GM18858 (cell line): Measurements from ENCODE around the gene BCAS1.
A peak's percentile ranks its signal among the peaks of the same experiment; 100 is the strongest.

Source experiments
- ATAC-seq: cut with Tn5 transposase; IDR thresholded peaks from one replicate; pipeline ENCODE4 v1.9.1; 2021; ENCODE audit not compliant: unreplicated experiment

The BCAS1 gene

GRCh38 chr20:53914781-53915445, 155.5 kb downstream of the BCAS1 start:
- no peak for ATAC-seq

DNA sequence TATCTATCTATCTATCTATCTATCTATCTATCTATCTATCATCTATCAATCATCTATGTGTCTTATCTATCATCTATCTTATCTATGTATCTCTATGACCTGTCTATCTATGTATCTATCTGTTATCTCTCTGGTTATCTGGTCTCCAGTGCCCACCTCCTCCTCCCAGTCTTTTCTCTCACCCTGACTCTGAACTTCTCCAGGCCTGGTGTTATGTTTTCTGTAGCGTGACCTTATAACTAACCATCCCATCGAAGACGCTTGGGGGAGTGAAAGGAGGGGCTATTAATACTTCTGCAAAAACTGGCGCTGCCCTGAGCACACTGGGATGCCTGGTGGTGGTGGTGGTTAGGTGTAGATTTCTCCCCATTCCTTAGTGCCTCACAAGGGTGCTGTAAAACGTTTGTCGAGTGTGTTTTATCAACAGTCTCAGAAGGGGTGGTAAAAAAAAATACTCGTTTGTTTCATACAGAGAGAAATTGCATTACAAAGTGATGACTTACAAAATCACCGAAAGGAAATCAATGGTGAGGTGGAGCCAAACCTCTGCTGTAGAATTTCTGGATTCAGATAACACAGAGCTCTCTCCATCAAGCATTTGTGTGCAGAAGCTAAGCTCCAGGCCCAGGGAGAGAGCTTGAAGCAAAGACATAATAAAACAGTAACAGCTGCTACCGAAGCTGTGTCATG, 156.2 kb downstream of the BCAS1 start:
- no peak for ATAC-seq

DNA sequence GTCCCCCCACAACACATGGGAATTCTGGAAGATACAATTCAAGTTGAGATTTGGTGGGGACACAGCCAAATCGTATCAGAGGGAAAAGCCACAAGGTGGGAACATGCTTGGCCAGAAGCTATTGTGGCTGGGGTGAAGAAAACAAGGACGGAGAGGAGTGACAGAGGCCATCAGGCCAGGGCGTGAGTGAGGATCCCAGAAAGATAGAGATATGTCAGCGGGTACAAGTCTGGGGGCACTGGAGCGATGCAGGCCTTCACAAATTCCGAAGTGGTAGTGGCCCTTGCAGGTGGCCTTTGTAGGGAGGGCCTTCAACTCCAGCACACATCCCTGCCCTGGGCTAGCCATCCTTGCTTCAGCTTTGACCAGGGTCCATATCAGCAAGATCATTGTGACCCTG, 159.1 kb downstream of the BCAS1 start:
- ATAC-seq: no peak

GRCh38 chr20:53910351-53911002, 159.9 kb downstream of the BCAS1 start:
- no peak for ATAC-seq

DNA sequence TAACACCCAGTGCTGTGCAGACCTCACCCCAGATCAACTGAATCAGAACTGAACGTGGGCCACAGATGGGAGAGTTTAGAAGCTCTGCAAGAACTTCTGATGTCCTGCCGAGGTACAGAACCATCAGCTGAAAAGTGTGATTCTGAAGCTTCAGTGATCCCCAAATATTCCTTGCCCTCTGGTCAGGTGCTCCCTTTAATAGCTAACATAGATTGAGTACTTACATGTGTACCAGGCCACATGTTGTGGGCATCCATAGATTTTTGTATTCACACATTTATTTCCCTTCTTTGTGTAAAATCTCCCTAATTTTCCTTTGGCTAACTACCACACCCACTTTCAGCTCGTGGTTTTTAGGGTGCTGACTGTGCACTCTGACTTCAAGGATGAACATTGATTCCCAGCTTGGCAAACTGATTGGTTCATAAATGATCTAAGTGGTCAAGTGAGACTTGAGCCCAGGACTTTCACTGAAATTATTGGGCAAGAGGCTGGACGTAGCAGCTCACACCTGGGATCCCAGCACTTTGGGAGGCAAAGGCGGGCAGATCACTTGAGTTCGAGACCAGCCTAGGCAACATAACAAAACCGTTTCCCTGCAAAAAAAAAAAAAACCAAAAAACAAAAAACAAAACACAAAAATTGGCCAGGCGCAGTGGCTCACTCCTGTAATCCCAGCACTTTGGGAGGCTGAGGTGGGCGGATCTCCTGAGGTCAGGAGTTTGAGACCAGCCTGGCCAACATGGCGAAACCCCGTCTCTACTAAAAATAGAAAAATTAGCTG, 162.2 kb downstream of the BCAS1 start:
- no peak for ATAC-seq

DNA sequence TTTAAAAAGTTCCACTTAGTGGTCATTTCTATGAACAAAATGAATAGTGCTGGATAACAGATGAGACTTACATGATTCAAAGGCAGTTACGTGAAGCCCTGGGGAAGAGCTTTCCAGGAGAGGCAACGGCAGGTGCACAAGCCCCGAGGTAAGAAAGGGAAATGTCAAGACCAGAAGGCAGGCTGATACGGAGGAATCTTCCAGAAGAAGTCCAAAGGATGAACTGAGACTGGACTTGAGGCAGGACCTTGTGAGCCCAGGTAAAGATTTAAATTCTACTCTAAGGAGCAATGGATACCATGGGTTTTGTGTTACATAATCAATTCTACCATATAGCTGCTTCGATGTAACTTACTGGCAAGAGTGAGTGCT, 164.6 kb downstream of the BCAS1 start:
- ATAC-seq: no peak

- ATAC-seq: no peak
Observed at GRCh38 chr20:53905019-53905819, 165.2 kb downstream of the BCAS1 start.

- ATAC-seq: no peak
Observed at GRCh38 chr20:53904261-53904660, 166.1 kb downstream of the BCAS1 start.

DNA sequence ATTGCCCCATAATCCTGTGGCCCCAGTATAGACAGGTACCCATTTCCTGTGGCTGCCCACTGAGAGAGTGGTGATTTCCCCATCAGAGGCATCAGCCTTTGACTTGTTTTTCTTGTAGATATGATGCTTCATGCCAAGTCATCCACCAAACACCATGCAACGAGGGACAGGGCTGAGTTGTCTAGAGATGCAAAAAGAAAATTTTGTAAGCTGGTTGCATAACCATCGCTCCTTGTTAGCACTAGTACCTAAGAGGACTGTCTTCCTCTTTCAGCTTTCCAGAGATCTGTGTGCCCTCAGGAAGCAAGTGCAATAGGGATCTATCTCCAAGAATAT, 166.8 kb downstream of the BCAS1 start:
- ATAC-seq: no peak

GRCh38 chr20:53902968-53903651, 167.3 kb downstream of the BCAS1 start:
- ATAC-seq: no peak

GRCh38 chr20:53901497-53902096, 168.8 kb downstream of the BCAS1 start:
- no peak for ATAC-seq

- ATAC-seq: no peak
Observed at GRCh38 chr20:53901064-53901463, 169.3 kb downstream of the BCAS1 start.

DNA sequence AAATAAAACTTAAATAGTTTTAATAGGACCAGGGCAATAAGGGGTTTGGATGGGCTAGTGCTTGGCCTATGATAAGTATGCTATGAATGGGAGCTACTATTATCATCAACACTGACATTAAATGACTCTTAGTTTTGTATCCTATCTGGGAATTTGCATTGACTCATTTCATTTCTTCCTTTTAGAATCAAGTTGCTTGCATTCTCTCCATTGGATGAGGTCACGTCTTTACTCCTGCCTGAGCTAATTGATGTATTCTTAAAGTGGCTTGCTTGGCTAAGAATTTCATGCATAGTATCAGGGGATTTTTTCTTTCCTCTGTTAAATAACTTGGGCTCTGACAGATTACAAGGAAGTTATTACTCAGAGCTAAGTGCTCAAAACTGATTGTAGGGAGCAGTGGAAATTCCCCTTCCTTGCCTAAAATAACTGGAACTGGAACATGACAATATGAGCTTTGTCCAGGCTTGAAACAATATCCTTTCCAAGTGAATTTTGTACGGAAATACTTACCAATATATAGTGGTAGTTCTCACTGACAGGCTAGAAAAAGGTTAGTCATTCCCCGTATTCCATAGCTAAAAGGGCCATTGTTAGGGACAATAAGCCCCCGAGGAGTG, 169.9 kb downstream of the BCAS1 start:
- peak; percentile 31 for ATAC-seq

GRCh38 chr20:53899351-53900167, 170.8 kb downstream of the BCAS1 start:
- ATAC-seq: peak; percentile 77

DNA sequence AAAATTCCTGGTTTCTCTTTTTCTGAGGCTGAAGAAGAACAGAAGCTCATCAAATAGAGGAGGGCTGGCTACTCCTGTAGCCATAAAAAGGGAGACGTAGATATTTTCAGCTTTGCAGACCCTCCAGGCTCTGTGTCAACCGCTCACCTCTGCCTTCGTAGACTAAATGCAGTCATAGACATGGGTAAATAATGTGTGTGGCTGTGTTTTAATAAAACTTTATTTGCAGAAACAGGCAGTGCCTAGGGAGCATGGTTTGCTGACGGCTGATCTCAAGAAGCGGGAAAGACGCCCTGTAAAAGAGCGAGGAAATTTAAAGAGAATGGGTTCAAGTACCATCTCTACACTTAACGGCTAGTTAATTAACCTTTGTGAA, 171.8 kb downstream of the BCAS1 start:
- no peak for ATAC-seq

- no peak for ATAC-seq
Observed at GRCh38 chr20:53897884-53898555, 172.4 kb downstream of the BCAS1 start.

GRCh38 chr20:53896647-53897046, 173.7 kb downstream of the BCAS1 start:
- no peak for ATAC-seq

DNA sequence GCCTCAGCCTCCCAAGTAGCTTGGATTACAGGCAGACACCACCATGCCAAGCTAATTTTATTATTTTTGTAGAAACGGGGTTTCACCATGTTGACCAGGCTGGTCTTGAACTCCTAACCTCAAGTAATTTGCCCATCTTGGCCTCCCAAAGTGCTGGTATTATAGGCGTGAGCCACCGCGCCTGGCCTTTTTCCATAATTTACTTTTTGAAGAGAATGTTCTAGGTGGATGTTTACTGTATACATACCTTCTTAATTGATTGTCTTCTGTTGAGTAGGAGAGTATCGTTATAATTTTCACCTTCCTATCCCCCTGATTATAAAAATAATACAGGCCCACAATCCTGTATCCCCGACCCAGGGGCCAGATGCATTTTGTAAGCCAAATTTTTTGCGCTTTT, 174.4 kb downstream of the BCAS1 start:
- no peak for ATAC-seq
